K562 (cell line): ENCODE data around the gene MYH9. TPM values are rescaled to one million over a fixed set of nuclear protein-coding genes. Genes with fewer than 3 reads are reported as not detected.

Source experiments
- ATAC-seq: fragments of 200-7000 bp; cut with Tn5 transposase; 3 replicates; pipeline ENCODE4 v1.9.1; 2020; ENCODE audit warnings: moderate library complexity
- BruUV-seq: library from RNA; stranded (reverse); fragments of 400-500 nt; replicated peaks from 2 replicates; lab custom pipeline; 2021; lab: Mats Ljungman, UMichigan
- CTCF ChIA-PET: fragments of 300-600 bp; formaldehyde crosslinking; extraction: SDS; loops from one replicate; lab custom pipeline; 2021; ENCODE audit warnings: low intra/inter-chr PET ratio; lab: Yijun Ruan, JAX
- POLR2A ChIA-PET: fragments of 300-600, 350-650 bp; sonication (Branson Sonifier 250); formaldehyde crosslinking; extraction: SDS; loops from one replicate; lab custom pipeline; 2021; ENCODE audit warnings: antibody characterized with exemption, inconsistent platforms; lab: Yijun Ruan, JAX
- DNase-seq, 4 experiments: peaks; one replicate each; pipeline versions ENCODE4 v3.0.0 to v3.0.0-alpha.2; 2011 to 2018; ENCODE audit warnings: low spot score in 3 of 4, mixed read lengths in 3 of 4; ENCODE audit errors: extremely low read depth in 1 of 4
- FAIRE-seq: peaks from 2 replicates; lab custom pipeline; 2011; peaks lifted over from hg19 to GRCh38; lab: Jason Lieb, UNC
- H2AFZ ChIP-seq: 2 replicates; pipeline ENCODE4 v1.6.0; 2011; ENCODE audit warnings: low read depth, low read length, control low read depth, inconsistent platforms
- H3K27ac ChIP-seq: fragments of 200-600 bp; 3 replicates; pipeline ENCODE4 v1.8.0; 2011; ENCODE audit warnings: low read depth, mild to moderate bottlenecking, control low read depth, inconsistent platforms, low read length, moderate library complexity, mixed read lengths; ENCODE audit errors: extremely low read depth
- H3K27me3 ChIP-seq, 2 experiments: fragments of 300-600 bp in 1 of 2; 2 replicates in 1 of 2; 3 replicates in 1 of 2; pipeline versions ENCODE4 v1.6.0 to v1.8.0; 2011; ENCODE audit warnings: inconsistent platforms in 2 of 2, low read length in 2 of 2, mild to moderate bottlenecking in 1 of 2, mixed read lengths in 1 of 2, moderate library complexity in 1 of 2; ENCODE audit not compliant: control insufficient read depth in 2 of 2, insufficient read depth in 2 of 2
- H3K36me3 ChIP-seq: fragments of 300-600 bp; 3 replicates; pipeline ENCODE4 v1.8.0; 2011; ENCODE audit warnings: mild to moderate bottlenecking, low read length, inconsistent platforms; ENCODE audit not compliant: control insufficient read depth, insufficient read depth
- H3K4me1 ChIP-seq, 2 experiments: fragments of 200-600 bp in 1 of 2; replicated peaks in 1 of 2; 2 replicates in 1 of 2; 3 replicates in 1 of 2; pipeline versions ENCODE4 v1.5.1 to v1.8.0; 2011; ENCODE audit warnings: inconsistent platforms in 2 of 2, low read length in 2 of 2, mild to moderate bottlenecking in 1 of 2, mixed read lengths in 1 of 2, moderate library complexity in 1 of 2; ENCODE audit not compliant: control insufficient read depth in 2 of 2, insufficient read depth in 2 of 2
- H3K4me2 ChIP-seq: 2 replicates; pipeline ENCODE4 v1.6.1; 2011; ENCODE audit warnings: low read length, control low read depth, inconsistent platforms, mixed read lengths; ENCODE audit not compliant: insufficient read depth
- H3K4me3 ChIP-seq: fragments of 200-600 bp; sonication (generic), shearing (Covaris generic); 2 replicates; pipeline ENCODE4 v1.5.1; 2016; ENCODE audit warnings: control low read depth, inconsistent platforms
- H3K79me2 ChIP-seq: fragments of 200-600 bp; 3 replicates; pipeline ENCODE4 v1.8.0; 2011; ENCODE audit warnings: low read length, inconsistent platforms; ENCODE audit not compliant: control insufficient read depth, insufficient read depth
- H3K9ac ChIP-seq, 2 experiments: 2 replicates each; pipeline versions ENCODE4 v1.6.0 to v1.6.1; 2011; ENCODE audit warnings: low read depth in 2 of 2, low read length in 2 of 2, control low read depth in 1 of 2, inconsistent platforms in 1 of 2, mild to moderate bottlenecking in 1 of 2, mixed read lengths in 1 of 2; ENCODE audit not compliant: insufficient read depth in 1 of 2
- H3K9me1 ChIP-seq: one replicate; pipeline ENCODE4 v1.6.0; 2011; ENCODE audit warnings: inconsistent platforms, mild to moderate bottlenecking, low read length, moderate library complexity; ENCODE audit not compliant: control insufficient read depth, insufficient read depth
- H3K9me3 ChIP-seq: replicated peaks from 2 replicates; pipeline ENCODE4 v1.5.1; 2011; ENCODE audit warnings: low read depth, low read length, inconsistent platforms; ENCODE audit not compliant: control insufficient read depth, insufficient read depth
- H4K20me1 ChIP-seq: replicated peaks from 2 replicates; pipeline ENCODE4 v1.6.1; 2011; ENCODE audit warnings: low read length, inconsistent platforms, mixed read lengths; ENCODE audit not compliant: control insufficient read depth, insufficient read depth
- BHLHE40 ChIP-seq: IDR thresholded peaks from 2 replicates; pipeline ENCODE4 v1.6.1; 2011; ENCODE audit warnings: low read length, improper control_type of control experiment
- CC2D1A ChIP-seq: fragments of 450-650 bp; IDR thresholded peaks from 2 replicates; pipeline ENCODE4 v1.6.1; 2017; ENCODE audit warnings: mild to moderate bottlenecking
- ESRRA ChIP-seq: fragments of 450-650 bp; IDR thresholded peaks from 2 replicates; pipeline ENCODE4 v1.6.1; 2014; ENCODE audit warnings: low read depth, mild to moderate bottlenecking, moderate library complexity, borderline replicate concordance
- HMG20A ChIP-seq: fragments of 450-650 bp; formaldehyde crosslinking; conservative IDR thresholded peaks from 2 replicates; pipeline ENCODE4 v1.4.0; 2020; ENCODE audit warnings: mild to moderate bottlenecking, mixed read lengths
- MEIS2 ChIP-seq: fragments of 450-650 bp; IDR thresholded peaks from 2 replicates; pipeline ENCODE4 v1.6.1; 2014; ENCODE audit warnings: mild to moderate bottlenecking; ENCODE audit not compliant: partially characterized antibody
- MTF1 ChIP-seq: fragments of 250-450 bp; sonication (Bioruptor Pico); IDR thresholded peaks from 2 replicates; pipeline ENCODE4 v1.9.0; 2021; ENCODE audit warnings: moderate library complexity, mild to moderate bottlenecking, inconsistent platforms, borderline replicate concordance
- NCOA4 ChIP-seq: fragments of 450-650 bp; IDR thresholded peaks from 2 replicates; pipeline ENCODE4 v1.6.1; 2018; ENCODE audit warnings: mild to moderate bottlenecking; ENCODE audit not compliant: partially characterized antibody
- NFE2 ChIP-seq: IDR thresholded peaks from 2 replicates; pipeline ENCODE4 v1.6.1; 2014; ENCODE audit warnings: antibody characterized with exemption, low read depth
- NFYB ChIP-seq: IDR thresholded peaks from 2 replicates; pipeline ENCODE4 v1.6.1; 2011; ENCODE audit warnings: mild to moderate bottlenecking, moderate library complexity; ENCODE audit not compliant: insufficient read length; ENCODE audit errors: extremely low read depth
- NONO ChIP-seq, 2 experiments: fragments of 200-400 bp in 1 of 2; fragments of 450-650 bp in 1 of 2; formaldehyde crosslinking in 1 of 2; IDR thresholded peaks; 2 replicates each; pipeline ENCODE4 v1.6.1; 2017; ENCODE audit warnings: low read depth in 2 of 2, mild to moderate bottlenecking in 2 of 2, moderate library complexity in 2 of 2, low read length in 1 of 2
- POU5F1 ChIP-seq: fragments of 150-350 bp; IDR thresholded peaks from 2 replicates; pipeline ENCODE4 v1.6.1; 2014; ENCODE audit warnings: borderline replicate concordance, low read length, low read depth, mild to moderate bottlenecking; ENCODE audit not compliant: partially characterized antibody
- RAD21 ChIP-seq, 2 experiments: fragments of 250-450 bp in 1 of 2; fragments of 450-650 bp in 1 of 2; sonication (Bioruptor Pico) in 1 of 2; formaldehyde crosslinking in 1 of 2; IDR thresholded peaks in 1 of 2; conservative IDR thresholded peaks in 1 of 2; 2 replicates each; pipeline versions ENCODE4 v1.4.0 to v1.8.0; 2020 to 2022; ENCODE audit warnings: mild to moderate bottlenecking in 2 of 2, moderate library complexity in 1 of 2
- SAFB ChIP-seq: fragments of 200-400 bp; formaldehyde crosslinking; IDR thresholded peaks from 2 replicates; pipeline ENCODE4 v1.6.1; 2017; ENCODE audit warnings: low read depth, low read length, borderline replicate concordance
- SMAD3 ChIP-seq: fragments of 450-650 bp; formaldehyde crosslinking; conservative IDR thresholded peaks from 2 replicates; pipeline ENCODE4 v1.4.0; 2020; ENCODE audit warnings: mild to moderate bottlenecking
- SMAD4 ChIP-seq: fragments of 250-450 bp; sonication (Bioruptor Pico); conservative IDR thresholded peaks from 2 replicates; pipeline ENCODE4 v1.8.0; 2021; ENCODE audit warnings: inconsistent platforms, mild to moderate bottlenecking, moderate library complexity
- SPI1 ChIP-seq: IDR thresholded peaks from 2 replicates; pipeline ENCODE4 v1.6.1; 2011; ENCODE audit warnings: low read depth, low read length, control low read depth, borderline replicate concordance
- TCF3 ChIP-seq: sonication (generic); formaldehyde crosslinking; IDR thresholded peaks from 2 replicates; pipeline ENCODE4 v1.4.0; 2020; ENCODE audit warnings: mild to moderate bottlenecking, missing genetic modification reagents
- TEAD4 ChIP-seq, 2 experiments: sonication (generic) in 1 of 2; formaldehyde crosslinking in 1 of 2; IDR thresholded peaks; 2 replicates each; pipeline versions ENCODE4 v1.6.1 to v1.8.0; 2012 to 2022; ENCODE audit warnings: borderline replicate concordance in 1 of 2, inconsistent platforms in 1 of 2, low read length in 1 of 2, mild to moderate bottlenecking in 1 of 2, missing genetic modification reagents in 1 of 2
- ZBTB7A ChIP-seq: IDR thresholded peaks from 2 replicates; pipeline ENCODE4 v1.6.1; 2011; ENCODE audit warnings: low read depth, mild to moderate bottlenecking, low read length, moderate library complexity, borderline replicate concordance; ENCODE audit not compliant: control insufficient read depth
- ZFP36 ChIP-seq: fragments of 150-350 bp; IDR thresholded peaks from 2 replicates; pipeline ENCODE4 v1.6.1; 2018; ENCODE audit warnings: low read length, low read depth; ENCODE audit not compliant: partially characterized antibody
- ZNF561 ChIP-seq: fragments of 450-650 bp; formaldehyde crosslinking; conservative IDR thresholded peaks from 2 replicates; pipeline ENCODE4 v1.4.0; 2020; ENCODE audit warnings: mild to moderate bottlenecking, moderate library complexity
- WGBS: fragments of 100-300 bp; shearing (Covaris generic); methylation state at CpG from one replicate; pipeline ENCODE4 v1.1.6; 2016; ENCODE audit warnings: low coverage, mixed read lengths; ENCODE audit not compliant: insufficient coverage; ENCODE audit errors: missing lambda C conversion rate; 5-methylcytosine and 5-hydroxymethylcytosine counted together
- in situ Hi-C: fragments of 300-500 bp; cut with MboI; formaldehyde crosslinking; loops from 4 replicates; pipeline ENCODE4 v1.15.0; 2018; ENCODE audit warnings: inconsistent platforms, mixed read lengths
- intact Hi-C: fragments of 100-400 bp; cut with micrococcal nuclease; formaldehyde crosslinking; loops from 2 replicates; pipeline ENCODE4 v1.14.2; 2022
- polyA plus RNA-seq, 8 experiments: library from polyadenylated mRNA; depleted of rRNA in 4 of 8; stranded (reverse) in 5 of 8; unstranded in 3 of 8; fragments of >200 nt; fragmentation: Nextera tagmentation in 2 of 8; fragmentation: Illumina TruSeq in 1 of 8; extraction: Ambion mirVana in 2 of 8; extraction: Trizol in 1 of 8; gene quantifications; 2 replicates each; pipeline versions ENCODE4 v1.2.1 to v1.2.3, GENCODE V29; 2011 to 2014; ENCODE audit warnings: inconsistent platforms in 1 of 8, missing spikeins in 1 of 8
- total RNA-seq, 7 experiments: library from RNA; depleted of rRNA in 6 of 7; stranded (reverse); fragments of >200 nt in 6 of 7; fragmentation: Illumina TruSeq in 2 of 7; extraction: Trizol in 2 of 7; gene quantifications; 2 replicates each; pipeline versions ENCODE4 v1.2.1 to v1.2.3, GENCODE V29; 2011 to 2021; ENCODE audit warnings: low replicate concordance in 1 of 7
- TF ChIP-seq, protein P1 (sequence below): fragments of 250-450 bp; sonication (Bioruptor Pico); IDR thresholded peaks from 2 replicates; pipeline ENCODE4 v1.8.0; 2022; ENCODE audit warnings: inconsistent platforms

Gene MYH9
- total and polyA plus RNA-seq, 9 of the 15 experiments (the other 6 are each of a cell fraction or from before 2014, with no cell fraction given): 0.71 to 111 (median 24.6) TPM

DNA sequence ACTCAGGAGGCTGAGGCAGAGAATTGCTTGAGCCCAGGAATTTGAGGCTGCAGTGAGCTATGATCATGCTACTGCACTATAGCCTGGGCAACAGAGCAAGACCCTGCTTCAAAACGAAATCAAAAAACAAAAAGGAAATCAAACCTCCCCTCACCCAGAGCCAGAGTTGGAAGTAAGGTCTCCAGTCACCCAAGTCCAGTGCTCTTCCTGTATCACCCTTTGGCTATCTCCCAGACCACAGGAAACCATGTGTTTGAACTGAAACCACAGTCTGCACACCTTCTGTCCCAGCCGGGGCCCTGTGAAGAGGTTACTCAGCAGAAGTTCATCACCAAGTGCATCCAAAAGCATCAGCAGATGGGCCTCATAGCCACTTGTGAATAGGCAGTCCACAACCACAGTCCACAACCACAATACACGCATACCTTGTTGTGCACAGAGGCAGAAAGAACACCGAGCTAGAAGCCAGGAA, 4.6 kb downstream of the MYH9 start:
- H3K4me2 ChIP-seq: no peak overlapping the region
- no peak for ATAC-seq
- TF ChIP-seq ZNF561 (CRISPR knock-in tag) (no peak), TCF3 (CRISPR knock-in tag) (peak; percentile 44), ZFP36 (no peak), NCOA4 (no peak), SMAD3 (no peak), POU5F1 (no peak), SMAD4 (0 out of 2 replicates have a peak, but pooled peaks have one; percentile 44), TEAD4 (IDR thresholded peaks at IDR 0.05; ENCODE audit: low read length) (peak; percentile 30; the same call in 1 of the 2 replicates), TEAD4 (CRISPR knock-in tag; IDR thresholded peaks at IDR 0.05; ENCODE audit: borderline replicate concordance) (no peak), ESRRA (peak; percentile 88; the same call in 1 of the 2 replicates), NFE2 (peak; percentile 55), BHLHE40 (peak; percentile 60), SAFB (no peak), NFYB (no peak), SPI1 (no peak), MEIS2 (no peak), NONO (IDR thresholded peaks at IDR 0.05; ENCODE audit: low read depth in 2 of 2, low read length in 1 of 2) (no peak), CC2D1A (no peak), RAD21 (CRISPR knock-in tag; conservative IDR thresholded peaks at IDR 0.05 in 1 of 2, IDR thresholded peaks at IDR 0.05 in 1 of 2) (peak in 1 of 2 experiments; percentile 11; a peak in 1 of 4 replicates), ZBTB7A (no peak), MTF1 (CRISPR knock-in tag) (no peak), HMG20A (no peak)
- TF ChIP-seq, protein P1, sequence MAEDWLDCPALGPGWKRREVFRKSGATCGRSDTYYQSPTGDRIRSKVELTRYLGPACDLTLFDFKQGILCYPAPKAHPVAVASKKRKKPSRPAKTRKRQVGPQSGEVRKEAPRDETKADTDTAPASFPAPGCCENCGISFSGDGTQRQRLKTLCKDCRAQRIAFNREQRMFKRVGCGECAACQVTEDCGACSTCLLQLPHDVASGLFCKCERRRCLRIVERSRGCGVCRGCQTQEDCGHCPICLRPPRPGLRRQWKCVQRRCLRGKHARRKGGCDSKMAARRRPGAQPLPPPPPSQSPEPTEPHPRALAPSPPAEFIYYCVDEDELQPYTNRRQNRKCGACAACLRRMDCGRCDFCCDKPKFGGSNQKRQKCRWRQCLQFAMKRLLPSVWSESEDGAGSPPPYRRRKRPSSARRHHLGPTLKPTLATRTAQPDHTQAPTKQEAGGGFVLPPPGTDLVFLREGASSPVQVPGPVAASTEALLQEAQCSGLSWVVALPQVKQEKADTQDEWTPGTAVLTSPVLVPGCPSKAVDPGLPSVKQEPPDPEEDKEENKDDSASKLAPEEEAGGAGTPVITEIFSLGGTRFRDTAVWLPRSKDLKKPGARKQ (CRISPR knock-in tag): no peak

More for the DNA sequence above, 4.6 kb downstream of the MYH9 start:
- peaks cover 75% of the 10 kb centered on the region for H3K79me2 ChIP-seq
- H3K4me1 ChIP-seq: peaks cover 19 to 22% of the 10 kb centered on the region in 2 experiments; a peak in 4 of 5 replicates
- FAIRE-seq: peak; percentile 90
- ChIA-PET POLR2A (interaction anchor here (0.5 to 1.2 kb wide), 3 partner anchors 11 to 12 kb away, joined by 3 read pairs; no protein-coding TSS in a partner anchor), CTCF (no interaction called here)
- no peak overlapping the region for H2AFZ ChIP-seq
- H3K9me1 ChIP-seq: no peaks in the 10 kb centered on the region
- intact Hi-C loops (loop anchor here (10.0 kb wide), 1 partner anchor 72 kb away; no protein-coding TSS in a partner anchor), in situ Hi-C loops (no loop called here)
- peak overlapping the region in 1 of 2 experiments; percentile 68; a peak in 1 of 4 replicates for H3K9ac ChIP-seq
- no TSS peak for BruUV-seq
- peaks cover 28% of the 10 kb centered on the region; the same call in 1 of the 2 replicates for H4K20me1 ChIP-seq
- WGBS: 29% methylated on average over 3 of the region's 4 CpGs
- H3K27ac ChIP-seq: no peak overlapping the region
- DNase-seq: peak in 2 of 4 experiments; percentile 41 to 68
- H3K36me3 ChIP-seq: peaks cover 25% of the 10 kb centered on the region; the same call in 2 of the 3 replicates
- H3K27me3 ChIP-seq: no peaks in the 10 kb centered on the region
- H3K9me3 ChIP-seq: no peaks in the 10 kb centered on the region
- no peak overlapping the region for H3K4me3 ChIP-seq
